Epidermal melanocyte (primary cell): ENCODE measurements around the gene KMT2C.

Source experiments
- DNase-seq: peaks from one replicate; pipeline ENCODE4 v3.0.0; 2011; ENCODE audit warnings: low spot score; ENCODE audit not compliant: insufficient read length

KMT2C gene

GRCh38 chr7:152115021-152115718, 320.6 kb downstream of the KMT2C start:
- no peak for DNase-seq

GRCh38 chr7:152112829-152113228, 323.0 kb downstream of the KMT2C start:
- DNase-seq = no peak

GRCh38 chr7:152108359-152108758, 327.4 kb downstream of the KMT2C start:
- no peak for DNase-seq

- DNase-seq = no peak
Measured at GRCh38 chr7:152107945-152108344, 327.9 kb downstream of the KMT2C start.

- DNase-seq = no peak
Measured at GRCh38 chr7:152106990-152107389, 328.8 kb downstream of the KMT2C start.

GRCh38 chr7:152105205-152105604, 330.6 kb downstream of the KMT2C start:
- no peak for DNase-seq

- no peak for DNase-seq
Measured at GRCh38 chr7:152103691-152104090, 332.1 kb downstream of the KMT2C start.

GRCh38 chr7:152103066-152103465, 332.7 kb downstream of the KMT2C start:
- no peak for DNase-seq

- no peak for DNase-seq
Measured at GRCh38 chr7:152097330-152097729, 338.5 kb downstream of the KMT2C start.

- no peak for DNase-seq
Measured at GRCh38 chr7:152095771-152096170, 340.0 kb downstream of the KMT2C start.

- no peak for DNase-seq
Measured at GRCh38 chr7:152093717-152094116, 342.1 kb downstream of the KMT2C start.

- DNase-seq = no peak
Measured at GRCh38 chr7:152090747-152091146, 345.1 kb downstream of the KMT2C start.

GRCh38 chr7:152089183-152089582, 346.6 kb downstream of the KMT2C start:
- DNase-seq = no peak

- no peak for DNase-seq
Measured at GRCh38 chr7:152086513-152086912, 349.3 kb downstream of the KMT2C start.

GRCh38 chr7:152085131-152085530, 350.7 kb downstream of the KMT2C start:
- DNase-seq = no peak
